SKM-1 (cell line): ENCODE data around the gene FBN2.
"Not testable (repeated sequence)": the region's sequence is repeated elsewhere in the genome, so short reads cannot be mapped to it uniquely, and the experiment has no call there.

Experiments used
- DNase-seq: peaks from one replicate; lab custom pipeline; 2025; ENCODE audit not compliant: unreplicated experiment; lab: John Stamatoyannopoulos, UW

Gene FBN2

GRCh38 chr5:128535251-128535650, 2.8 kb downstream of the FBN2 start:
- no peak for DNase-seq

GRCh38 chr5:128534726-128535125, 3.3 kb downstream of the FBN2 start:
- no peak for DNase-seq

GRCh38 chr5:128532776-128533175, 5.3 kb downstream of the FBN2 start:
- no peak for DNase-seq

DNA sequence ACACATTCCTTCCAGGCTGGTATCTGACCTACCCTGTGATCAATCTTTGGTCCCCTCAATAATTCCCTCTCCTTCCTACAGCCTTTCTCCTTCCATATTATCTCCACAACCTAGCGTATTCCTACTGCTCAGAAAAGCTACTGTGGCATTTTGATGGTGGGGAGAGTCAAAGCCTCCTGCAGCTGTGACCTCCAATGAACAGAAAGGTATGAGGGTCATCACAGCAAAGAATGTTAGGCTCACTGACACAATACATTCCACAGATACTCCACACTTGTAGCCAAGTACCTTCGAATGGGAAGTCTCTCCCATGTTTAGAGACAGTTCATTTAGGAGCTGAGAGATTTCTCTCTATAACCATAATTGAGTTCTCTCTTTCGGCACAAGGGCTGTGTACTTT, 5.9 kb downstream of the FBN2 start:
- no peak for DNase-seq

- no peak for DNase-seq
Observed at GRCh38 chr5:128528637-128529255, 9.3 kb downstream of the FBN2 start.

GRCh38 chr5:128528126-128528525, 9.9 kb downstream of the FBN2 start:
- no peak for DNase-seq

- DNase-seq = no peak
Observed at GRCh38 chr5:128527077-128527476, 11.0 kb downstream of the FBN2 start.

- DNase-seq = no peak
Observed at GRCh38 chr5:128522336-128522735, 15.7 kb downstream of the FBN2 start.

GRCh38 chr5:128519827-128520226, 18.2 kb downstream of the FBN2 start:
- DNase-seq = no peak

- DNase-seq = no peak
Observed at GRCh38 chr5:128516978-128517377, 21.1 kb downstream of the FBN2 start.

GRCh38 chr5:128513806-128514205, 24.2 kb downstream of the FBN2 start:
- no peak for DNase-seq

- DNase-seq = no peak
Observed at GRCh38 chr5:128512894-128513293, 25.2 kb downstream of the FBN2 start.

GRCh38 chr5:128506643-128507042, 31.4 kb downstream of the FBN2 start:
- no peak for DNase-seq

DNA sequence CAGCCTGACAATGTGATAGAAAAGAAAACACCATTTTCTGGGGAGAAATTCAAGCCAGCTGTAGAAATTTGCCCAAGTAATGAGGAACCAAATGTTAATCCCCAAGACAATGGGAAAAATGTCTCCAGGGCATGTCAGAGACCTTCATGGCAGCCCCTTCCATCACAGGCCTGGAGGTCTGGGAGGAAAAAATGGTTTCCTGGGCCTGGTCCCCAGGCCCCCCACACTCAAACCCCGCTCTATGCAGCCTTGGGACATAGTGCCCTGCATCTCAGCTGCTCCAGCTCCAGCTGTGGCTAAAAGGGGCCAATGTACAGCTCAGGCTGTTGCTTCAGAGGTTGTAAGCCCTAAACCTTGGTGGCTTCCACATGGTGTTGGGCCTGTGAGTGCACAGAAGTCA, 34.3 kb downstream of the FBN2 start:
- DNase-seq = not testable (repeated sequence)

DNA sequence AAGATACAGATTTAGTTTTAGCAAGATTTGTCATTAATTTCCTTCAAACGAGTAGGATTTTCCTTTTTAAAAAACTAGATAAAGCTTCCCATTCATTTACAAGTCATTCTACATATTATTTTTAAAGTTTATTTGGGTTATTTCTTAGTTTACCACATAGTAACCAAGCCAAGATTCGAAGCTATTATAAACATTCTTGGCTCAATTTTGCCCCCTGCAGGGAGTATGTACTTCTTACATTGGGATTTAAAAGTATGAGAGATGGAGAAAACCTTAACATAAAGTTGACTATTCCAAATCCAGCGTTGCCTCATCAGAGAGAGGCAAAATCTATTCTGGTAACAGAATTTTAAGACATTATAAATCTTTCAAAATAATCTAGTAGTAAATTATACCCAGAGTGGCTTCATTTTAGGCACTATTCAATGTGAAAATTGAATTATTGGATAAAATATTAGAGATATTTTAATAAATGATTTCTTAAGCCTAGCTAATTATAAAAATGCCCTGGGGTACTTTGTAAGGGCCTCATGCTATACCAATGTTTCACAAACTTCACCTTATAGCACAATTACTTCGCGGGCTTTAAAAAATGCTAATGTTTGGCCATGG, 39.1 kb downstream of the FBN2 start:
- DNase-seq = no peak

DNA sequence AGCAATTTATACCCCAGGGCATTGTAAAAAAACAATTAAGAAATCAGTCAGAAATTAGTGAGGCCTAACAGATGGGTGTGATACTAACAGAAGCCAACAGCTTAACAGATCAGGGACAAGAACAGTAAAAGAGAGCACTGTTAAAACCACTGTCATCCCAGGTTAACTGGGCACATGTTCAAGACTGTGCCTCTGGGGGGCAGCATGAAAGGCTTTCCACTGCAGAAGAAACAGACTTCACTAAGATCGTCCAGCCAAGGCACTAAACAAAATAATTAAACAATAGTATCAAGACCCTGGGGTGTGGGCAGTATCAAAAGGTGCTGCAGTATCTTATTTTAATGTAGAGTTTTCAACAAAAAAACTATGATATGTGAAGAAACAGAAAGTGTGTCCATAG, 43.5 kb downstream of the FBN2 start:
- no peak for DNase-seq

DNA sequence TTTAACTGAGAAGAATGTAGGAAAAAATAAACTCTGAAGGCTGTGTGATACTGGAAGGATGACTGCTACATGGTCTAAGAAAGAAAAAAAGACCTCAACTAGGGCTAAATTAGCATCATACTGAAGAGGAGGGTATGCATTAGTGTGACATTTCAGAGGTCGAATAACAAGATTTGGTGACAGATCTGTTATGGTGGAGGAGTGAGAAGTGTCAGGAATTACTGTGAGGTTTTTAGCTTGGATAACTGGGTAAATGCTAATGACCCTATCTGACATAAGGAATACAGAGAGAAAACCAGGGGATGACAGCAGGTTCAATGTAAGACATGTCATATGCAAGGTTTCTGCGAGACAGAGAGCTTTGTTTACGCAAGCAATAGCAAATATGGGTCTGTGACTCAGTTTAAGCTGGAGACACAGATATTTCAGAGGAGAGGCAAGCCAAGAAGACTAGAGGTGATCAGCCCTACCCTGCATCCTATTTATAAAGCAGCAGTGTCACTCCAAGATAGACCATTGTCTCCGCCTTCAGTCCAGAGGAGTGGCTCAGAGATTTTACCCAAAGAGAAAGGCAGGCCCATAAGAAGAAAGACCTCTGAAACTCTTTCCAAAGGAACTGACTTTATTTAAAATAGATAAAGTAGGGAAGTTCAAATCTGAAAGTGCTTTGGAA, 44.3 kb downstream of the FBN2 start:
- DNase-seq = no peak

GRCh38 chr5:128491291-128491690, 46.8 kb downstream of the FBN2 start:
- peak; percentile 27 for DNase-seq

- no peak for DNase-seq
Observed at GRCh38 chr5:128490761-128491160, 47.3 kb downstream of the FBN2 start.

GRCh38 chr5:128487041-128487440, 51.0 kb downstream of the FBN2 start:
- DNase-seq = no peak

- DNase-seq = no peak
Observed at GRCh38 chr5:128483738-128484137, 54.3 kb downstream of the FBN2 start.

DNA sequence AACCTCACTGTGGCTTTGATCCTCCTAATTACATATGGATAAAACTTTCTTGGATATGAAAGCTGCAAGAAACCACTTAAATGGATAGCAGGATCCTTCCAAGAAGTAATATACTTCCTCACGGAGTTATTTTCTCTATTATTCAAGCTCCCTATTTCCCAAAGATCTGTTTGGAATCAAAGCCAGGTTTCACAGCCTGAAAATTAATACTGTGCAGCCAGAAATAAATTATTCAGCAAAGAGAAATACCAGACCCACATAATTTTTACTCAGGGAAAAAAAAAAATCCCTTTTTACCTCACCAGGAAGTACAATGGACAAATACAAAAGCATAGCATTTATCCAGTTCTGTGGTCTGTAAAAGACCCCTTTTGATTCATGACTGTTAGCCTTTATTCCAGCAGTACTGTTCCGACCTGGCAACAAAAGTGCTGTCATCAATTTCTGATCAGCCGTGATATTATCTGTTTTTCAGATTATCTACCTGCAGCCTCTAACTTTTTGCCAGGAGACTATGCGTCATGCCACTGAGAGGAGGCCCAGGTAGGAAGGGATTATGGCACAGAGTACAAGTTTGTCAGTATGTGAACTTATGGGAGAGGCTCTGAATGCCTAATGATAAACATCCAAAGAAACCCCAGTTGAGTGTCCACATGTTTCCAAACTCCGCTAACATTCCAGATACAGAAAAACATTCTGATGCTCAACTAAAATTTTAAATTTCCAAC, 57.0 kb downstream of the FBN2 start:
- no peak for DNase-seq
